ENCODE results near the gene HERC4.

- TF ChIP-seq FOXM1 (IDR thresholded peaks at IDR 0.05; ENCODE audit: borderline replicate concordance) (no peak), ZNF384 (IDR thresholded peaks at IDR 0.05) (no peak), SP1 (IDR thresholded peaks at IDR 0.05) (no peak), PKNOX1 (IDR thresholded peaks at IDR 0.05) (no peak), L3MBTL2 (conservative IDR thresholded peaks at IDR 0.05) (no peak), FOXK2 (IDR thresholded peaks at IDR 0.05) (no peak), CTBP1 (IDR thresholded peaks at IDR 0.05; ENCODE audit: borderline replicate concordance) (no peak)
Measured at GRCh38 chr10:68083953-68084352, 8.9 kb upstream of the HERC4 start.

All from HEK293T (cell line).